ENCODE results near the gene P2RX4.
"Not testable (repeated sequence)": the region's sequence is repeated elsewhere in the genome, so short reads cannot be mapped to it uniquely, and the experiment has no call there.

Gene P2RX4

DNA sequence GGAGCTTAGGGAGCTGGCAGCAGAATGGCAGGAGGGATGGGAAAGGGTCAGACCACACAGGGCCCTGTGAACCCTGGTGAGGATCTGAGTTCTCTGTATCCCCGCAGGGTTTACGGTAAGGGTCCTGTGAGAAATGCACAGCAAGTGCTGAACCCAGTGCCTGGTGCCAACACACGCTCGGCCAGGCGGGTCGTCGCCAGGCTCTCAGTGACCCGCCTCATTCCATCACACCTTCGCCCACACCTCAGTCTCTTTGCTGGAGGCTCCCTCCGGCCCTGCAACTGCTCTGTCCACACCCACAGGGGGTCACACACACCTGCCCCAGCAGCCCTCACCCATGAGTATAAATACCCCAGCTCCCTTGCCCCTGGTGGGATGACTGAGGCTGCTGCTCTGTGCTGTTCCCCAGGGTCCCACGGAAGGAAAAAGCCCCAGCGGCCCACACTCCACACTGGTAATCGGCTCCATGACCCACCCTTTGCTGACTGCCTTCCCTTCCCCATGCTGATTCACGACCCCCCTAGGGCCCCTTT lies 63.5 kb downstream of the P2RX4 start:
- DNase-seq (ENCODE audit: low read depth in 2 of 3, low spot score in 2 of 3), result no peak

DNA sequence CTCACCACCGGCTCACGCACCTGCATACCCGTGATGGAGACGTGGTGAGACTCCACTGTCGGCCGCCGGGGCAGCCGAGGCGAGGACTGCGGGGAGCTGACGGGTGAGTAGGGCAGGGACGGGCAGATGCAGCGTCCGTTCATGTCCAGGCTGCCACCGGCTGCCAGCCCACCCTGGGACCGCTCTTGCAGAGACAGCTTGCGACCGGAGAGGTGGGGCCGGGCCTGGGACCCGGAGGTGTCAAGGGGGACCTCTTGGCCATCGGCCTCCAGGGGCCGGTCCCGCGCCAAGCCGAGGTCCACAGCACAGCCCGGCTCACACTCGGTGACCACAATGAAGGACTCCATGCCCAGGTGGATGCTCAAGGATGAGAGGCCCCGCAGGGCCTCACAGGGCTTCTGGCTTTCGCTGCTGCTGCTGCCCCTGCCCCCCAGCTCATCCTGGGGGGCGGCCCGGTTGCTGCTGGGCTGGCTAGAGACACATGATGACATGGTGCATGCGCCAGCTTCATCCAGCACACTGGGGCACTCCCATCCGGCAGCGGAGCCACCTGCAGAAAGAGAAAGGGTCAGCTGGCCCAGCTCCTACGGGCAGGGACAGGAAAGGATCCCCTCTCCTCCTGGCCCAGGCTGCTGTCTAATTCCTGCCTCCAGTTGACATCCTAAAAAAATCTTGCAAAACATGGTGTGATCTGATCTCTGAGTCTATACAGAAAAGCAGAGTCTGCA lies 64.3 kb downstream of the P2RX4 start:
- no peak for DNase-seq (ENCODE audit: low read depth in 2 of 3, low spot score in 2 of 3)

DNA sequence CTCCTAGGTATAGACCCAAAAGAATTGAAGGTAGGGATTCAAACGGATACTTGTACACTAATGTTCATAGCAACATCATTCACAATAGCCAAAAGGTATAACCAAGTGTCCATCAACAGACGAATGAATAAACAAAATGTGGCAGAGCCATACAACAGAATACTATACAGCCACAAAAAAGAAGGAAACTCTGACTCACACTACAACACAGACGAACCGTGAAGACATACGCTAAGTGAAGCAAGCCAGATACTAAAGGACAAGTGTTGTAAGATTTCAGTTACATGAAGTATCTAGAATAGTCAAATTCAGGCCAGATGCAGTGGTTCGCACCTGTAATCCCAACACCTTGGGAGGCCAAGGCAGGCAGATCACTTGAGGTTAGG lies 67.4 kb downstream of the P2RX4 start:
- no peak for DNase-seq (ENCODE audit: low read depth in 2 of 3, low spot score in 2 of 3)

DNA sequence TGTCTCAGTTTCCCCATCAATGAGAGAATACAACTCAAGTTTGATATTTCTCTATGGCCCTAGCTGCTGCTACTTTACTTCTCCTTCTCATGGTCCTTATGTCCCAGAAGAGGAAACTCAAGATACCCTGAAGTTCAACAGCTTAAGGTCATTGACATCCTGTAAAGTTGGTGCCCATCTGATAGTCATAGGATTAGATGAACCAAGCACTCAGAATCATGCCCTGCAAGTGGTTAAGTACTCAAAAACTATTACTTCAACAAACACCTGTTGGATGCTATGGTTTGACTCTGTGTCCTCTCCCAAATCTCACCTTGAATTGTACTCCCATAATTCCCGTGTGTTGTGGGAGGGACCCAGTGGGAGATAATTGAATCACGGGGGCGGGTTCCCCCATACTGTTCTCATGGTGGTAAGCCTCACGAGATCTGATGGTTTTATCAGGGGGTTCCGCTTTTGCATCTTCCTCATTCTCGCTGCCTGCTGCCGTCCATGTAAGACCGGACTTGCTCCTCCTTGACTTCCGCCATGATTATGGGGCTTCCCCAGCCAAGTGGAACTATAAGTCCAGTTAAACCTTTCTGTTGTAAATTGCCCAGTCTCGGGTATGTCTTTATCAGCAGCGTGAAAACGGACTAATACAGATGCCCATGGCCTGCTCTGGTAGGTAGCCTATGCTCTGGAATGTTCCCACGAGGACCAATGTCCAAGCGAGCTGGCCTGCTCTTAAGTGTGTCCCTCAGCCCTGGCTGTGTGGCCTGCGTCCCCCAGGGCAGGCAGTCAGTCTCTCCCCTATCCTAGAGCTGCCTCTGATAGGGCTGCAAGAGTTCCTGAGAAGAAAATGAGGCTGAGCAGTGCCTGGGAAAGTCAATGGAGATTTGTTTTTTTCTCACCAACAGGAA lies 68.5 kb downstream of the P2RX4 start:
- no peak for DNase-seq (ENCODE audit: low read depth in 2 of 3, low spot score in 2 of 3)

DNA sequence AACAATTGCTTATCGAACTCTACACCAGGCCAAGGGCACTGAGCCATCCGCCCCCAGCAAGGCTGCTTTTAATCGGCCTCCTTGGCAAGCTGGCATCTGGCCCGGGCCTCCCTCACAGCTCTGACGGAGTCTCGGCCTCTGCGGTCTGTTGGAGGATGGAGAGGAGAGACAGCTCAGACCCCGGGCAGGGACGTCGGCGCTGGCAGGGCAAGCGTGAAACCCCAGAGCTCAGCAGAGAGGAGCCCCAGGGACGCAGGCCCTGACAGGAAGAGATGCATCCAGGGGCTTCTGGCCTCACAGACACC lies 69.1 kb downstream of the P2RX4 start:
- no peak for DNase-seq (ENCODE audit: low read depth in 2 of 3, low spot score in 2 of 3)

DNA sequence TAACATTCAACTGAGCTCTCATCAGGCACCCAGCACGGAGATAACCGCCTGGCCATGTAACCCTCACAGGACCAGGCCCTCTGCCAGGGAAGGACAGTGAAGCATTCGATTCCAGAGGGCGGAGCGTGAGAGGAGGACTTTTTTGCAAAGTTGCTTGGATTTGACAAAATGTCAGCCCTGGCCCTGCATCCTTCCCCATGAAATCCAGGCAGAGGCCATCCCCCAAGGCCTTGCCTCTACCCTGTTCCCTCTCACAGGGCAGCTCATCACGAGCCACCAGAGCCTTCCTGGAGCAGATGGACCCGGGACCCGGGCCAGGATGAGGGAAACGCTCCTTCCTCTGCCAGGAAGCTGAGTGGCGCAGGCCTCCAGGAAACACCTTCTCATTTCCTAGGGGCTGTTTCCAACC lies 69.6 kb downstream of the P2RX4 start:
- DNase-seq (ENCODE audit: low read depth in 2 of 3, low spot score in 2 of 3), result no peak

DNA sequence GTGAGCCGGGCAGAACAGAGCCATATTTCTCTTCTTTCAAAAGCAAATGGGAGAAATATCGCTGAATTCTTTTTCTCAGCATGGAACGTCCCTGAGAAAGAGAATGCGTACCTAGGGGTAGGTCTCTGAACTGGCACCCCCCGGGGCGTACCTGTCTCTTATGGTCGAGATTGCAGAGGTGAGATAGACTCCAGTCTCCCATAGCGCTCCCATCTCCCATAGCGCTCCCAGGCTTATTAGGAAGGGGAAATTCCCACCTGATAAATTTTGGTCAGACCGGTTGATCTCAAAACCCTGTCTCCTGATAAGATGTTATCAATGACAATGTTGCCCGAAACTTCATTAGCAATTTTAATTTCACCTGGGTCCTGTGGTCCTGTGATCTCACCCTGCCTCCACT lies 70.6 kb downstream of the P2RX4 start:
- DNase-seq (ENCODE audit: low read depth in 2 of 3, low spot score in 2 of 3), result not testable (repeated sequence)

DNA sequence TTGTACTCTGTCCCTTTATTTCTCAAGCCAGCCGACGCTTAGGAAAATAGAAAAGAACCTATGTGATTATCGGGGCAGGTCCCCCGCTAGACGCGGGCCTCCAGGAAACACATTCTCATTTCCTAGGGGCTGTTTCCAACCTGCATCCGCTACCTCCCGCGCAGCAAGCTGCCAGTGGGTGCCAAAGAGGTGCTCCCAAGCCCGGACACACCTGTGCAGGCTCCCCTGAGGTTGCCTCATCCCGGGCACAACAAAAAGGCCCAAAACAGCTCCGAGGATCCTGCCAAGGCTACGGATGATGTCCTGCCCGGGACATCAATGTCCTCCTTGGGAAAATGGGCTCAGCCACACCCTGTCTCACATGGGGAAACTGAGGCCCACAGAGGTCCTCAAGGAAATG lies 71.2 kb downstream of the P2RX4 start:
- DNase-seq (ENCODE audit: low read depth in 2 of 3, low spot score in 2 of 3), result not testable (repeated sequence)

DNA sequence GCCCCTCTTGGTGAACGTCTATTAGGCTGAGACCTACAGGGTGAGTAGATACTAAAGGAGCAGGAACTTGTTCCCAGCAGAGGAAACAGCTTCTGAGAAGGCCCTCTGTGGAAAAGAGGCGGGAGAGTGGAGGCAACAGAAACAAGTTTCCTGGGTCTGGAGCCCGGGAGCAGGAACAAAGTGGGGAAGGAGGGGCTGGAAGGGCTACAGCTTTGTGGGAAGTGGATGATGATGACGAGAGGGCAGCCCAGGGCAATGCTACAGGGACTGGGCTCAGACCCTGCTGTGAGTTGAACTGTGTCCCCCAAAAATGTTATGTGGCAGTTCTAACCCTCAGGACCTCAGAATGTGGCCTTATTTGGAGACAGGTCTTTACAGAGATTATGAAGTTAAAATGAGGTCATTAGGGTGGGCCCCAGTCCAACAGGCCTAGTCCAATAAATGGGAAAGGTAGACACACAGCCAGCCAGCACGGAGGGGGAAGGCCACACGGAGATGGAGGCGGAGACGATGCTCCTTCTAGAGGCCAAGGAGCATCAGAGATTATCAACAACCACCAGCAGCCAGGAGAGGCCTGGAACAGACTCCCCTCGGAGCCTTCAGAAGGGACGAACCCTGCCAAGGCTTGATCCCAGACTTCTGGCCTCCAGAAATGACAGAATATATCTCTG lies 72.3 kb downstream of the P2RX4 start:
- no peak for DNase-seq (ENCODE audit: low read depth in 2 of 3, low spot score in 2 of 3)

DNA sequence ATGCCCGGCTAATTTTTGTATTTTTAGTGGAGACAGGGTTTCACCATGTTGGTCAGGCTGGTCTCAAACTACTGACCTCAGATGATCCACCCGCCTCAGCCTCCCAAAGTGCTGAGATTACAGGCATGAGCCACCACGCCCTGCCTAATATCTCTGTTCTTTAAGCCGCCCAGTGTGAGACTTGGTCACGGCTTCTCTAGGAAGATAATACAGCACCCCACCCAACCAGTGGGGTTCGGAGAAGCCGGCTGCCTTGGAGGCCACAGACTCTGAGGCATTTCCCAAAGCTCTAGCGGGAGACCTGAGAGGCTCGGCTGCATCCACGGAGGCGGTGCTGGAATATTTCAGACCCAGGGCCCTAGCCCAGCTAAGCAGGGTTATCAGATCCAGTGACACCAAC lies 73.0 kb downstream of the P2RX4 start:
- DNase-seq (ENCODE audit: low read depth in 2 of 3, low spot score in 2 of 3), result not testable (repeated sequence)

DNA sequence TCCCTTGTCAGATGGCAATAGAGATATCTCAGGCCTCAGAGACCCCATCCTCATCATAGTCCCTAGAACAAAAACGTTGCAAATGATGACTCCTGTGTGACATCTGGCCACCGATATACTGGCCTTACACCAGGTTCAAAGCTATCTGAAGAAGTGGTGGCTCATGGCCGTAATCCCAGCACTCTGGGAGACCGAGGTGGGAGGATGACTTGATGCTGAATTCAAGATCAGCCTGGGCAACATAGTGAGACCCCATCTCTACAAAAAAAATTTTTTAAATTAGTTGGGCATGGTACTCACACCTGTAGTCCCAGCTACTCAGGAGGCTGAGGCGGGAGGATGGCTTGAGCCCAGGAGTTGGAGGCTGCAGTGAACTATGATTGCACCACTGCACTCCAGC lies 73.5 kb downstream of the P2RX4 start:
- no peak for DNase-seq (ENCODE audit: low read depth in 2 of 3, low spot score in 2 of 3)
